SIG-M5 (cell line): ENCODE results near the gene LHFPL2.

Source experiments
- DNase-seq: peaks from one replicate; lab custom pipeline; 2025; lab: John Stamatoyannopoulos, UW

The LHFPL2 gene

DNA sequence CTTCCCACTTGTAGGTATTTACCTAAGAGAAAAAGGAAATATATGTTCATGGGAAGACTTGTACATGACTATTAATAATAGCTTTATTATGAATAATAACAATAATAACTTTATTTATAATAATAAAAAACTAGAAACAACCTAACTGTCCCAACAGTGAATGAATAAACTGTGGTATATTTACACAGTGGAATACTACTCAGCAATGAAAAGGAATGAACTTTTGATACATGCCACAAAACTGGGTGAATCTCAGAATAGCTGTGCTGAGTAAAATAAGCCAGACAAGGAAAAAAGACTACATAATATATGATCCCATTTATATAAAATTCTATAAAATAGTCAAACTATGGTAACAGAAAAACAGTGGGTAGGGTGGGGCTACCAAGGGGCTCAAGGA lies 199.5 kb downstream of the LHFPL2 start:
- DNase-seq, result no peak

DNA sequence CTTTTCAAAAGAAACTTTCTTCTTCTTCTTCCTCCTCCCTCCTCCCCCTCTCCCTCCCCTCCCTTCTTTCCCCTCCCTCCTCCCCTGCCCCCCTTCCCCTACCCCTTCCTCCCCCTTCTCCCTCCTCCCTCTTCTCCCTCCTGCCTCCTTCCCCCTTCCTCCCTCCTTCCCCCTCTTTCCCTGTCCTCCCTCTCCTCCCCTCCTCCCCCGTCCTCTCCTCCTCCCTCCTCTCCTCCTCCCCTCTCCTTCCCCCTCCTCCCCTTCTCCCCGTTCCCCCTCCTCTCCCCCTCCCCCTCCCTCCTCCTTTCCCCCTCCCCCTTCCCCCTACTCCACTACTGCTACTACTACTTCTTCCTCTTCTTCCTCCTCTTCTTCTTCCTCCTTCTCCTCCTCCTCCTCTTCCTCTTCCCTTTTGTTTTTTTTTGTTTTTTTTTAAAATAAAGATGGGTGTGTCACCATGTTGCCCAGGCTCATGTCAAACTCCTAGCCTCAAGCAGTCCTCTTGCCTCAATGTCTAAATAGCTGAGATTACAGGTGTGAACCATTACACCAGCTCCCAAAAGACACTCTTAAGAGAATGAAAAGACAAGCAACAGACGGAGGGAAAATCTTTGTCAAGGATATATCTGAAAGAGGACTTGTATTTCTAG lies 200.7 kb downstream of the LHFPL2 start:
- no peak for DNase-seq
